ENCODE data around the gene GH1. TPM values are rescaled to one million over a fixed set of nuclear protein-coding genes. Genes with fewer than 3 reads are reported as not detected.
A peak's percentile ranks its signal among the peaks of the same experiment; 100 is the strongest.

The GH1 gene
- total RNA-seq, 1 experiment from 2014 or later, result not detected

- intact Hi-C loops (cut with micrococcal nuclease), result no loop called here
- ChIA-PET CTCF (interaction anchor here (0.7 to 2.2 kb wide), 9 partner anchors 10 to 64 kb away, joined by 3 to 17 read pairs (median 6); no protein-coding TSS in a partner anchor), POLR2A (interaction anchor here (0.7 to 1.2 kb wide), 3 partner anchors 12 to 54 kb away, joined by 3 to 4 read pairs (median 4); no protein-coding TSS in a partner anchor), RAD21 (ENCODE audit: low non-redundant PET in 1 of 2, low total read pairs in 2 of 2, uncharacterized antibody in 2 of 2, unreplicated experiment in 2 of 2) (interaction anchor here in 1 of 2 experiments (0.6 kb wide), 2 partner anchors 13 to 340 kb away, joined by 5 to 6 read pairs; partner anchors contain the start of gene MAP3K3)
- BruUV-seq (replicated peaks), result no TSS peak
- Histone ChIP-seq H3K4me1 (ENCODE audit: control insufficient read depth in 1 of 2, insufficient read depth in 2 of 2, low read length in 2 of 2) (peaks cover 4 to 17% of the 10 kb centered on the region in 2 experiments; a peak in 3 of 4 replicates), H2AFZ (ENCODE audit: low read depth, low read length, poor library complexity, severe bottlenecking) (no peak overlapping the region), H3K79me2 (ENCODE audit: insufficient read depth, low read length) (no peaks in the 10 kb centered on the region), H3K36me3 (ENCODE audit: control insufficient read depth in 1 of 2, insufficient read depth in 2 of 2, low read length in 2 of 2) (no peaks in the 10 kb centered on the region), H3K4me3 (replicated peaks in 1 of 2; ENCODE audit: low read depth in 1 of 2, low read length in 2 of 2) (no peak overlapping the region), H3K9me2 (ENCODE audit: insufficient read depth) (no peaks in the 10 kb centered on the region), H3K9me3 (ENCODE audit: control insufficient read depth in 1 of 2, insufficient read depth in 1 of 2, low read depth in 1 of 2, low read length in 2 of 2) (no peaks in the 10 kb centered on the region), H3K27me3 (ENCODE audit: insufficient read depth, low read length) (no peaks in the 10 kb centered on the region), H3K4me2 (ENCODE audit: low read length) (no peak overlapping the region; the same call in 1 of the 2 replicates), H3K27ac (ENCODE audit: low read depth, low read length) (peak overlapping the region; percentile 17; the same call in 1 of the 2 replicates), H4K20me1 (ENCODE audit: insufficient read depth) (no peaks in the 10 kb centered on the region), H3K9ac (ENCODE audit: low read length) (no peak overlapping the region)
- ATAC-seq (no peak), DNase-seq (ENCODE audit: low read depth, low spot score) (no peak)
- no peak for TF ChIP-seq ZBTB33 (IDR thresholded peaks at IDR 0.05; ENCODE audit: extremely low read depth, insufficient replicate concordance, low read length)
- no peak for TF ChIP-seq ZFX (IDR thresholded peaks at IDR 0.05)
- TF ChIP-seq CBX3 (IDR thresholded peaks at IDR 0.05; ENCODE audit: low read depth), result no peak
- no peak for TF ChIP-seq SIN3A (IDR thresholded peaks at IDR 0.05; ENCODE audit: low read depth)
- no peak for TF ChIP-seq ZNF274 (IDR thresholded peaks at IDR 0.05; ENCODE audit: low read depth, low read length)
- no peak for TF ChIP-seq SRF (IDR thresholded peaks at IDR 0.05; ENCODE audit: low read depth)
- TF ChIP-seq EGR1 (IDR thresholded peaks at IDR 0.05; ENCODE audit: low read depth), result no peak
- no peak for TF ChIP-seq FOSL1 (IDR thresholded peaks at IDR 0.05; ENCODE audit: low read depth)
- no peak for TF ChIP-seq POLR2AphosphoS5 (IDR thresholded peaks at IDR 0.05; ENCODE audit: low read depth, low read length)
- TF ChIP-seq MAX (IDR thresholded peaks at IDR 0.05), result no peak
- TF ChIP-seq TCF7L2 (IDR thresholded peaks at IDR 0.05; ENCODE audit: borderline replicate concordance, extremely low read depth, insufficient read depth, insufficient read length), result no peak
- TF ChIP-seq SP1 (IDR thresholded peaks at IDR 0.05; ENCODE audit: low read depth), result no peak
- no peak for TF ChIP-seq YY1 (IDR thresholded peaks at IDR 0.05; ENCODE audit: extremely low read depth, insufficient replicate concordance, low read depth, low read length)
- no peak for TF ChIP-seq EZH2phosphoT487 (IDR thresholded peaks at IDR 0.05; ENCODE audit: borderline replicate concordance)
- TF ChIP-seq EZH2 (IDR thresholded peaks at IDR 0.05), result no peak
- TF ChIP-seq ATF3 (IDR thresholded peaks at IDR 0.05), result no peak
- no peak for TF ChIP-seq CEBPB (IDR thresholded peaks at IDR 0.05; ENCODE audit: low read depth)
- no peak for TF ChIP-seq CTCF (IDR thresholded peaks at IDR 0.05 in 2 of 3, conservative IDR thresholded peaks at IDR 0.05 in 1 of 3; ENCODE audit: borderline replicate concordance in 1 of 3, insufficient read depth in 1 of 3, low read depth in 2 of 3, low read length in 2 of 3)
- no peak for TF ChIP-seq REST (IDR thresholded peaks at IDR 0.05; ENCODE audit: low read depth)
These were observed 43.7 kb upstream of the GH1 start for GRCh38 chr17:63962298-63962744.
